ENCODE results near the gene TIMM44. TPM values are rescaled to one million over a fixed set of nuclear protein-coding genes. Genes with fewer than 3 reads are reported as not detected.
A peak's percentile ranks its signal among the peaks of the same experiment; 100 is the strongest.

Gene TIMM44
- total RNA-seq, 1 donor from 2014 or later: 43.7 TPM

DNA sequence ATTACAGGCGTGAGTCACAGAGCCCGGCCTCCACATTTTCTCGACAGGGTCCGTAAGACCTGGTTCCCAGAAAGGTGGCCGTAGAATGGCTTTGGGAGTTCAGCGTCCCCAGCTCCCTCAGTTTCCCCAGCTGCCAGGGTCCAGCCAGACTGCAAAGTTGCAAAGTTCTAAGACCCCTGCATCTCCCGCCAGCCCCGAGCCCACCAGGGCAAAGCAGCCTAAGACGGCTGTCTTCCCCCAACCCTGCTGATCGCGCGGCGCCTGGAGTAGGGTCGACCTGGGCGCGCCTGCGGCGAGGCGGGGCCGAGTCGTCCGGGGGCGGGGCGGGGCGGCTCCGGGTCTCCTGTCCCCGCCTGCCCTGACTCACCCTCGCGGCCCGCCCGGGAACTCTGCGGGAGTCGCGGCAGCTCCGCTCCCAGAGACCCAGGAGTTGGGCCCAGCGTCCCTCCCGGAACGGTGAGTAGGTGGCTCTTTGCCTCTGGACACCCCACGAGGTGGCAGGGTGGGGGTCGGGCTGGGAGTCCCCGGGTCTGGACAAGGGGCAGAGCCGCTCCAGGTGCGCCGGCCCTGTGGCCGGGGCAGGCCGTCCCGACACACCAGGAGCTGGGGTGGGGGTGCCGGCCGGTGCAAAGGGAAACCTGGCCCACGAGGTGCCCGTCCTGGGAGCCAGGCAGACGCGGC lies 55.2 kb downstream of the TIMM44 start, which contains the start of gene LRRC8E:
Gene LRRC8E (plus strand): TSS at position 366 of the 681 bp plus-strand sequence. CDS start 7,094 bp downstream, outside the sequence.
- Histone ChIP-seq H3K4me2 (peak within 1 kb of the TSS; percentile 88), H3K79me2 (ENCODE audit: low read depth) (no peaks in the 10 kb centered on the region), H4K20me1 (ENCODE audit: low read depth) (no peaks in the 10 kb centered on the region), H3K36me3 (no peaks in the 10 kb centered on the region), H3K4me3 (peak within 1 kb of the TSS; percentile 50), H3K27me3 (peaks cover 44% of the 10 kb centered on the region), H3F3A (ENCODE audit: low read depth) (peaks cover 7% of the 10 kb centered on the region), H3K4me1 (no peaks in the 10 kb centered on the region), H3K27ac (no peak within 1 kb of the TSS), H2AFZ (replicated peaks) (peak within 1 kb of the TSS; percentile 64), H3K9ac (no peak within 1 kb of the TSS), H3K9me3 (ENCODE audit: low read depth) (no peaks in the 10 kb centered on the region)
- no peak within 1 kb of the TSS for H3K27ac Mint-ChIP-seq
- no peaks in the 10 kb centered on the region for H3K36me3 Mint-ChIP-seq
- peaks cover 11% of the 10 kb centered on the region for H3K4me1 Mint-ChIP-seq
- no peaks in the 10 kb centered on the region for H3K9me3 Mint-ChIP-seq
- peak; percentile 83 for DNase-seq (ENCODE audit: low spot score)
- H3K27me3 Mint-ChIP-seq (ENCODE audit: insufficient read depth, low read depth): peaks cover 22% of the 10 kb centered on the region
- peak within 1 kb of the TSS; percentile 59 for H3K4me3 Mint-ChIP-seq
- TF ChIP-seq EZH2phosphoT487 (IDR thresholded peaks at IDR 0.05): no peak
- peak; percentile 34 for TF ChIP-seq EZH2 (IDR thresholded peaks at IDR 0.05)
- TF ChIP-seq, protein P1, sequence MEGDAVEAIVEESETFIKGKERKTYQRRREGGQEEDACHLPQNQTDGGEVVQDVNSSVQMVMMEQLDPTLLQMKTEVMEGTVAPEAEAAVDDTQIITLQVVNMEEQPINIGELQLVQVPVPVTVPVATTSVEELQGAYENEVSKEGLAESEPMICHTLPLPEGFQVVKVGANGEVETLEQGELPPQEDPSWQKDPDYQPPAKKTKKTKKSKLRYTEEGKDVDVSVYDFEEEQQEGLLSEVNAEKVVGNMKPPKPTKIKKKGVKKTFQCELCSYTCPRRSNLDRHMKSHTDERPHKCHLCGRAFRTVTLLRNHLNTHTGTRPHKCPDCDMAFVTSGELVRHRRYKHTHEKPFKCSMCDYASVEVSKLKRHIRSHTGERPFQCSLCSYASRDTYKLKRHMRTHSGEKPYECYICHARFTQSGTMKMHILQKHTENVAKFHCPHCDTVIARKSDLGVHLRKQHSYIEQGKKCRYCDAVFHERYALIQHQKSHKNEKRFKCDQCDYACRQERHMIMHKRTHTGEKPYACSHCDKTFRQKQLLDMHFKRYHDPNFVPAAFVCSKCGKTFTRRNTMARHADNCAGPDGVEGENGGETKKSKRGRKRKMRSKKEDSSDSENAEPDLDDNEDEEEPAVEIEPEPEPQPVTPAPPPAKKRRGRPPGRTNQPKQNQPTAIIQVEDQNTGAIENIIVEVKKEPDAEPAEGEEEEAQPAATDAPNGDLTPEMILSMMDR (IDR thresholded peaks at IDR 0.05): no peak

DNA sequence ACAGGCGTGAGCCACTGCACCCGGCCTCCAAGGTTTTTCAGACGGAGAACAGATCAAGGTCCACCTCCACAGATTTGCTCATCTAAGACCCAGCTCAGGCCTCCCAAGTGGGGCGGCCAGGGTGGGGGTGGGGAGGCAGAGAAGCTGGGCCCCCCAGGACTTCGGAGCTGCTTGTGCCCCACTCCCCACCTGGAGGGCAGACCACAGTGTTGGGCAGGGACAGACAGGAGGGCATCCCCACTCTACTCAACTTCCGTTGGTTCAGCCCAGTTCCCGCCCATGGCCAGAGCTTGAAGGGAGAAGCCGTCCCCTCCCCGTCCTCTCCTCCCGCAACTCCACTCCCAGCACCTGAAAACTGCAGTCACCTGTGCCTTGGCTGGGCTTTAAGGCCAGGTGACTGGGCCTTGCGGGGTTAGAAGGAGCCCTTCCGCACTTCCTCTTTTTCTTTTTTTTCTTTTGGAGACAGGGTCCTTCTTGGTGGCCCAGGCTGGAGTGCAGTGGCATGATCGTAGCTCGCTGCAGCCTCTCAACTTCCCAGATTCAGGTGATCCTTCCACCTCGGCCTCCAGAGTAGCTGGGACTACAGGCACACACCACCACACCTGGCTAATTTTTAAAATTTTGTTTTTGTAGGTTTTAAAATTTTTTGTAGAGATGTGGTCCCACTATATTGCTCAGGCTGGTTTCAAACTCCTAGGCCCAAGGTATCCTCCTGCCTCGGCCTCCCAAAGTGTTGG lies 55.9 kb downstream of the TIMM44 start:
- Histone ChIP-seq H4K20me1 (ENCODE audit: low read depth) (no peaks in the 10 kb centered on the region), H2AFZ (replicated peaks) (no peak overlapping the region), H3K79me2 (ENCODE audit: low read depth) (no peaks in the 10 kb centered on the region), H3K9me3 (ENCODE audit: low read depth) (no peaks in the 10 kb centered on the region), H3K27ac (no peak overlapping the region), H3K27me3 (peaks cover 44% of the 10 kb centered on the region), H3K36me3 (no peaks in the 10 kb centered on the region), H3K4me1 (no peaks in the 10 kb centered on the region), H3K4me2 (peak overlapping the region; percentile 88), H3K4me3 (no peak overlapping the region), H3F3A (ENCODE audit: low read depth) (peaks cover 7% of the 10 kb centered on the region), H3K9ac (no peak overlapping the region)
- no peak for DNase-seq (ENCODE audit: low spot score)
- Mint-ChIP-seq H3K36me3 (no peaks in the 10 kb centered on the region), H3K9me3 (no peaks in the 10 kb centered on the region), H3K27ac (no peak overlapping the region), H3K4me1 (peaks cover 11% of the 10 kb centered on the region), H3K27me3 (ENCODE audit: insufficient read depth, low read depth) (peaks cover 22% of the 10 kb centered on the region), H3K4me3 (no peak overlapping the region)
- no peak for TF ChIP-seq EZH2 (IDR thresholded peaks at IDR 0.05)
- TF ChIP-seq EZH2phosphoT487 (IDR thresholded peaks at IDR 0.05): no peak
- TF ChIP-seq, protein P1 (IDR thresholded peaks at IDR 0.05): no peak

DNA sequence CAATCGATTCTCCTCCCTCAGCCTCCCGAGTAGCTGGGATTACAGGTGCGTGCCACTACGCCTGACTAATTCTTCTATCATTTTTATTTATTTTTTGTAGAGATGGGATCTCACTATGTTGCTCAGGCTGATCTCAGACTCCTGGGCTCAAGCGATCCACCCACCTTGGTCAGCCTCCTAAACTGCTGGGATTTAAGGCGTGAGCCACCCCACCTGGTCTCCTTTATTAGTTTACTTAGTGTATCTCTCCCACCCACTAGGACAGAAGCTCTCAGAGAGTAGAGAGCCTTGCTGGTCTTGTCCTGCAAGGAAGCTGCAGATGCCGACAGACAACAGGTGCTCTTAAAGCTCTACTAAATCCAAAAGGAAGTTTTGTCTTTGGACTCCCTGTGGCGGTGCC lies 57.6 kb downstream of the TIMM44 start:
- Histone ChIP-seq H3K36me3 (no peaks in the 10 kb centered on the region), H3K4me3 (no peak overlapping the region), H3K27ac (no peak overlapping the region), H3K4me2 (no peak overlapping the region), H4K20me1 (ENCODE audit: low read depth) (no peaks in the 10 kb centered on the region), H3K9ac (no peak overlapping the region), H3K9me3 (ENCODE audit: low read depth) (no peaks in the 10 kb centered on the region), H3K4me1 (no peaks in the 10 kb centered on the region), H3K79me2 (ENCODE audit: low read depth) (no peaks in the 10 kb centered on the region), H3K27me3 (peaks cover 44% of the 10 kb centered on the region), H3F3A (ENCODE audit: low read depth) (peaks cover 7% of the 10 kb centered on the region), H2AFZ (replicated peaks) (no peak overlapping the region)
- Mint-ChIP-seq H3K4me1 (peaks cover 6% of the 10 kb centered on the region), H3K27ac (no peak overlapping the region), H3K36me3 (no peaks in the 10 kb centered on the region), H3K9me3 (peaks cover 3% of the 10 kb centered on the region), H3K27me3 (ENCODE audit: insufficient read depth, low read depth) (peaks cover 20% of the 10 kb centered on the region), H3K4me3 (no peak overlapping the region)
- no peak for TF ChIP-seq EZH2phosphoT487 (IDR thresholded peaks at IDR 0.05)
- TF ChIP-seq, protein P1 (IDR thresholded peaks at IDR 0.05): no peak
- no peak for TF ChIP-seq EZH2 (IDR thresholded peaks at IDR 0.05)
- DNase-seq (ENCODE audit: low spot score): no peak
